Natural killer cell (primary cell): ENCODE data around the gene TRAPPC5. TPM values are rescaled to one million over a fixed set of nuclear protein-coding genes. Genes with fewer than 3 reads are reported as not detected.

Experiments used
- ATAC-seq, 3 donors: fragments of 150-1000 bp in 2 of 3; fragments of 200-7000 bp in 1 of 3; cut with Tn5 transposase; 1 replicate in 1 of 3; 2 replicates in 2 of 3; pipeline ENCODE4 v1.10.0; 2021; ENCODE audit warnings: mild to moderate bottlenecking in 2 of 3, moderate library complexity in 2 of 3
- DNase-seq, 2 donors: peaks; one replicate each; pipeline versions ENCODE4 v3.0.0 to v3.0.0-alpha.2; 2013 to 2021; ENCODE audit warnings: mixed read lengths in 1 of 2
- H3K27ac ChIP-seq: one replicate; pipeline ENCODE4 v1.5.1; 2013; ENCODE audit warnings: mild to moderate bottlenecking, low read length
- H3K27me3 ChIP-seq: one replicate; pipeline ENCODE4 v1.6.1; 2013; ENCODE audit warnings: low read length; ENCODE audit not compliant: control insufficient read depth, insufficient read depth
- H3K36me3 ChIP-seq: one replicate; pipeline ENCODE4 v1.6.1; 2013; ENCODE audit warnings: low read length; ENCODE audit not compliant: control insufficient read depth, insufficient read depth
- H3K4me1 ChIP-seq: one replicate; pipeline ENCODE4 v1.6.1; 2013; ENCODE audit warnings: low read length; ENCODE audit not compliant: control insufficient read depth, insufficient read depth
- H3K4me3 ChIP-seq: one replicate; pipeline ENCODE4 v1.5.1; 2013; ENCODE audit warnings: low read length
- H3K9me3 ChIP-seq: one replicate; pipeline ENCODE4 v1.6.1; 2013; ENCODE audit warnings: low read length; ENCODE audit not compliant: control insufficient read depth, insufficient read depth
- H3K27ac Mint-ChIP-seq, 2 donors: one replicate each; pipeline ENCODE4 v1.8.0; 2022; ENCODE audit warnings: mild to moderate bottlenecking in 2 of 2, mixed read lengths in 2 of 2, moderate library complexity in 1 of 2
- H3K27me3 Mint-ChIP-seq, 2 donors: one replicate each; pipeline ENCODE4 v1.8.0; 2022; ENCODE audit warnings: low read depth in 2 of 2, mixed read lengths in 2 of 2
- H3K36me3 Mint-ChIP-seq: one replicate; pipeline ENCODE4 v1.8.0; 2022; ENCODE audit warnings: mixed read lengths
- H3K4me1 Mint-ChIP-seq, 2 donors: one replicate each; pipeline ENCODE4 v1.8.0; 2022; ENCODE audit warnings: mixed read lengths in 2 of 2
- H3K4me3 Mint-ChIP-seq: one replicate; pipeline ENCODE4 v1.8.0; 2022; ENCODE audit warnings: mild to moderate bottlenecking, moderate library complexity, mixed read lengths
- H3K9me3 Mint-ChIP-seq, 2 donors: one replicate each; pipeline ENCODE4 v1.8.0; 2022; ENCODE audit warnings: mixed read lengths in 2 of 2
- WGBS: methylation state at CpG from one replicate; pipeline ENCODE4 v1.1.7; 2013; ENCODE audit warnings: missing lambda C conversion rate; ENCODE audit not compliant: insufficient coverage; 5-methylcytosine and 5-hydroxymethylcytosine counted together
- intact Hi-C: fragments of 100-400 bp; cut with micrococcal nuclease; formaldehyde crosslinking; loops from one replicate; pipeline ENCODE4 v1.14.2; 2022
- total RNA-seq, 4 donors: library from RNA; stranded (reverse); fragments of 120-200 nt in 1 of 4; gene quantifications; one replicate each; pipeline versions ENCODE4 v1.2.3 to v1.2.4, GENCODE V29; 2013 to 2022
- TF ChIP-seq, protein P1 (sequence below): fragments of 200-600 bp; IDR thresholded peaks from one replicate; pipeline ENCODE4 v1.8.0; 2022; ENCODE audit warnings: antibody characterized with exemption

Gene TRAPPC5
- total RNA-seq, 3 donors from 2014 or later (not counting 1 experiment from before 2014, with no cell fraction given): 53.8 to 58.8 (median 54.2) TPM

DNA sequence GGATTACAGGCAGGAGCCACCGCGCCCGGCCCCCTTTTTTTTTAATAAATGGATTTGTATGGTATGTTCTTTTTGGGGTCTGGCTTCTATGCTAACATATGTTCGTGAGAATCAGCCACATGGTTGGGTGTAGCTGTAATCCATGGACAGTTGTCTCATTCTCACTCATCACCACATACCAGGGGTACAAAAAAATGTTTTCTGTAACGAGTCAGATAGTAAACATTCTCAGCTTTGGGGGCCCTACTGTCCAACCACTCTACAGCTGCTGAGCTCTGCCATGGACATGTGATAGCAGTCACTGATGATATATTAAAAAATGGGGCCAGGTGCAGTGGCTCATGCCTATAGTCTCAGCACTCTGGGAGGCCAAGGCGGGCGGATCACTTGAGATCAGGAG, 16.9 kb upstream of the TRAPPC5 start:
- Mint-ChIP-seq H3K27me3 (no peaks in the 10 kb centered on the region), H3K4me3 (no peak overlapping the region), H3K9me3 (no peaks in the 10 kb centered on the region), H3K36me3 (no peaks in the 10 kb centered on the region), H3K4me1 (no peaks in the 10 kb centered on the region), H3K27ac (no peak overlapping the region)
- no peaks in the 10 kb centered on the region for H3K27me3 ChIP-seq
- peaks cover 5% of the 10 kb centered on the region for H3K4me1 ChIP-seq
- DNase-seq: no peak
- H3K9me3 ChIP-seq: no peaks in the 10 kb centered on the region
- H3K4me3 ChIP-seq: no peak overlapping the region
- no peaks in the 10 kb centered on the region for H3K36me3 ChIP-seq
- 85% methylated on average over 6 of the region's 7 CpGs for WGBS
- ATAC-seq: no peak
- TF ChIP-seq, protein P1, sequence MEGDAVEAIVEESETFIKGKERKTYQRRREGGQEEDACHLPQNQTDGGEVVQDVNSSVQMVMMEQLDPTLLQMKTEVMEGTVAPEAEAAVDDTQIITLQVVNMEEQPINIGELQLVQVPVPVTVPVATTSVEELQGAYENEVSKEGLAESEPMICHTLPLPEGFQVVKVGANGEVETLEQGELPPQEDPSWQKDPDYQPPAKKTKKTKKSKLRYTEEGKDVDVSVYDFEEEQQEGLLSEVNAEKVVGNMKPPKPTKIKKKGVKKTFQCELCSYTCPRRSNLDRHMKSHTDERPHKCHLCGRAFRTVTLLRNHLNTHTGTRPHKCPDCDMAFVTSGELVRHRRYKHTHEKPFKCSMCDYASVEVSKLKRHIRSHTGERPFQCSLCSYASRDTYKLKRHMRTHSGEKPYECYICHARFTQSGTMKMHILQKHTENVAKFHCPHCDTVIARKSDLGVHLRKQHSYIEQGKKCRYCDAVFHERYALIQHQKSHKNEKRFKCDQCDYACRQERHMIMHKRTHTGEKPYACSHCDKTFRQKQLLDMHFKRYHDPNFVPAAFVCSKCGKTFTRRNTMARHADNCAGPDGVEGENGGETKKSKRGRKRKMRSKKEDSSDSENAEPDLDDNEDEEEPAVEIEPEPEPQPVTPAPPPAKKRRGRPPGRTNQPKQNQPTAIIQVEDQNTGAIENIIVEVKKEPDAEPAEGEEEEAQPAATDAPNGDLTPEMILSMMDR: no peak
- intact Hi-C loops: no loop called here
- no peak overlapping the region for H3K27ac ChIP-seq

DNA sequence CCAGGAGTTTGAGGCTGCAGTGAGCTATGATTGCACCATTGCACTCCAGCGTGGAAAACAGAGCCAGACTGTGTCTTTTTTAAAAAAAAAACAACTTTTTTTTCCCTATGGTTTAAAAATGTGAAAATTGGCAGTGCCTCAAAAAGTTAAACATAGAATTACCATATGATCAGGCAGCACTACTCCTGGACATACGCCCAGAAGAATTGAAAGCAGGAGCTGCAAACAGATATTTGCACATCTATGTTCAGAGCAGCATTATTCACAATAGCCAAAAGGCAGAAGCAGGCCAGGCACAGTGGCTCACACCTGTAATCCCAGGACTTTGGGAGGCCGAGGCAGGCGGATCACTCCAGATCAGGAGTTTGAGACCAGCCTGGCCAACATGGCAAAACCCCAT, 15.6 kb upstream of the TRAPPC5 start:
- Histone ChIP-seq H3K27me3 (no peaks in the 10 kb centered on the region), H3K27ac (no peak overlapping the region), H3K36me3 (no peaks in the 10 kb centered on the region), H3K4me3 (no peak overlapping the region), H3K4me1 (peaks cover 13% of the 10 kb centered on the region), H3K9me3 (no peaks in the 10 kb centered on the region)
- Mint-ChIP-seq H3K4me1 (peaks cover 1 to 2% of the 10 kb centered on the region in 2 donors), H3K36me3 (no peaks in the 10 kb centered on the region), H3K27me3 (peaks cover 5 to 8% of the 10 kb centered on the region in 2 donors), H3K27ac (no peak overlapping the region), H3K9me3 (no peaks in the 10 kb centered on the region), H3K4me3 (no peak overlapping the region)
- TF ChIP-seq, protein P1: no peak
- intact Hi-C loops: no loop called here
- DNase-seq (no peak), ATAC-seq (no peak)
- 88% methylated on average over 2 of the region's 4 CpGs for WGBS

DNA sequence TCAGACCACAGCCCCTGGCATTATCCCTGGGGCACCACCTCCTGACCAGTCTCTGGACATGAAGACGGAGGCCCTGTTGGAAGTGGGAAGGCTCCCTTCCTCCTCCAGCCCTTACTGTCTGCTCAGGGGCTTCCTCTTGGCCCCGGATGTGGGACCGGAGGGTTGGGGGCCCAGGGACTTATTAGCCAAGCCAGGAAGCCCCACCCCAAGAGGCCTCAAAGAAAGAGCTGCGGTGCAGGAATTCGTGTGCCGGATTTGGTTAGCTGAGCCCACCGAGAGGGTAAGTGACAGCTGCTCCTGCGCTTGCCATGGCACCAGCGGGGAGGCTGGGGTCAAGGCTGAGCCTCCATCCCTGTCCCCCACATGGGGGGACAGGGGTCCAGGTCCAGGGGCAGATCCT, 11.8 kb upstream of the TRAPPC5 start, which contains the start of gene RETN:
Gene RETN (plus strand): TSS at position 208 of the 400 bp plus-strand sequence. CDS start 278 bp downstream, outside the sequence.
- DNase-seq (no peak), ATAC-seq (no peak)
- Mint-ChIP-seq H3K27ac (no peak within 1 kb of the TSS), H3K4me3 (no peak within 1 kb of the TSS), H3K4me1 (peaks cover 6 to 8% of the 10 kb centered on the region in 2 donors), H3K9me3 (no peaks in the 10 kb centered on the region), H3K36me3 (no peaks in the 10 kb centered on the region), H3K27me3 (peaks cover 12 to 20% of the 10 kb centered on the region in 2 donors)
- 61% methylated on average over 8 of the region's 9 CpGs for WGBS
- Histone ChIP-seq H3K4me1 (peaks cover 19% of the 10 kb centered on the region), H3K36me3 (no peaks in the 10 kb centered on the region), H3K27ac (no peak within 1 kb of the TSS), H3K9me3 (no peaks in the 10 kb centered on the region), H3K4me3 (no peak within 1 kb of the TSS), H3K27me3 (peaks cover 3% of the 10 kb centered on the region)
- intact Hi-C loops: no loop called here
- TF ChIP-seq, protein P1: no peak

DNA sequence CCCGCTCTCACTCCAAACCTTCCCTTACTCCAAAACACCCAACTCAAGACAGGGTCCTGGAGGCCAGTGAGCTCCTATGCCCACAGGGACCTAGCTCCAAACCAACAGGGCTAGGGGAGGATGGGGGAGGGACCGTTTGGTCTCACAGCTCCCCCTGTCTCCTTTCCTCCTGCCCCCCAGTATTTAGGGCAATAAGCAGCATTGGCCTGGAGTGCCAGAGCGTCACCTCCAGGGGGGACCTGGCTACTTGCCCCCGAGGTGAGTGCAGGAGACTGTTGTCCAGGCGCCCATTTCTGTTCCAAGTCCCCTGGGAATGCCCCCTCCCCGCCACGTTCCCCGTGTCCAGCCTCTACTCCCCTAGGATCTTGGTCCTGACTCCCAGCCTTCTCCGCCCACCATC, 11.0 kb upstream of the TRAPPC5 start:
- no peak overlapping the region for H3K4me3 Mint-ChIP-seq
- no peak for DNase-seq
- peaks cover 3% of the 10 kb centered on the region for H3K27me3 ChIP-seq
- TF ChIP-seq, protein P1: no peak
- H3K9me3 Mint-ChIP-seq: no peaks in the 10 kb centered on the region
- H3K27me3 Mint-ChIP-seq: peaks cover 14 to 20% of the 10 kb centered on the region in 2 donors
- H3K4me1 Mint-ChIP-seq: peaks cover 8 to 12% of the 10 kb centered on the region in 2 donors
- intact Hi-C loops: loop anchor here (10.0 kb wide), 1 partner anchor 315 kb away; no protein-coding TSS in a partner anchor
- H3K27ac Mint-ChIP-seq: no peak overlapping the region
- H3K27ac ChIP-seq: no peak overlapping the region
- no peaks in the 10 kb centered on the region for H3K36me3 ChIP-seq
- no peak for ATAC-seq
- no peaks in the 10 kb centered on the region for H3K36me3 Mint-ChIP-seq
- peaks cover 2% of the 10 kb centered on the region for H3K9me3 ChIP-seq
- H3K4me3 ChIP-seq: no peak overlapping the region
- peaks cover 24% of the 10 kb centered on the region for H3K4me1 ChIP-seq
- WGBS: 55% methylated on average over 9 of the region's 9 CpGs
